Endothelial cell of umbilical vein (primary cell): ENCODE measurements around the gene GPA33. TPM values are rescaled to one million over a fixed set of nuclear protein-coding genes. Genes with fewer than 3 reads are reported as not detected.
"Not testable (repeated sequence)": the region's sequence is repeated elsewhere in the genome, so short reads cannot be mapped to it uniquely, and the experiment has no call there.

Source experiments
- BruUV-seq: library from RNA; stranded (reverse); fragments of 400-500 nt; replicated peaks from 2 replicates; lab custom pipeline; 2021; lab: Mats Ljungman, UMichigan
- CTCF ChIA-PET: fragments of 300-600, 350-600 bp; sonication (Branson Sonifier 250); formaldehyde crosslinking; loops from one replicate; lab custom pipeline; 2021; ENCODE audit warnings: antibody characterized with exemption, inconsistent platforms; lab: Charles Lee
- POLR2A ChIA-PET: fragments of 300-600, 350-600 bp; sonication (Branson Sonifier 250); formaldehyde crosslinking; loops from one replicate; lab custom pipeline; 2021; ENCODE audit warnings: antibody characterized with exemption, inconsistent platforms; lab: Charles Lee
- DNase-seq: peaks from one replicate; pipeline ENCODE4 v3.0.0-alpha.2; 2011; ENCODE audit warnings: low read depth, low spot score
- FAIRE-seq: peaks from 2 replicates; lab custom pipeline; 2011; peaks lifted over from hg19 to GRCh38; lab: Jason Lieb, UNC
- H2AFZ ChIP-seq: 2 replicates; pipeline ENCODE4 v1.6.0; 2012; ENCODE audit warnings: low read depth, low read length, control low read depth, inconsistent platforms
- H3K27ac ChIP-seq: 2 replicates; pipeline ENCODE4 v1.5.1; 2011; ENCODE audit warnings: low read depth, mild to moderate bottlenecking, control low read depth, low read length, moderate library complexity; ENCODE audit not compliant: insufficient read depth
- H3K27me3 ChIP-seq, 2 experiments: 2 replicates each; pipeline versions ENCODE4 v1.6.0 to v1.6.1; 2011; ENCODE audit warnings: low read length in 2 of 2, mixed read lengths in 1 of 2; ENCODE audit not compliant: control insufficient read depth in 2 of 2, insufficient read depth in 2 of 2
- H3K36me3 ChIP-seq, 2 experiments: 2 replicates in 1 of 2; 3 replicates in 1 of 2; pipeline ENCODE4 v1.5.1; 2011; ENCODE audit warnings: low read length in 2 of 2, mild to moderate bottlenecking in 1 of 2, moderate library complexity in 1 of 2; ENCODE audit not compliant: control insufficient read depth in 2 of 2, insufficient read depth in 2 of 2; ENCODE audit errors: extremely low read depth in 1 of 2
- H3K4me1 ChIP-seq: 3 replicates; pipeline ENCODE4 v1.5.1; 2011; ENCODE audit warnings: mild to moderate bottlenecking, low read length; ENCODE audit not compliant: control insufficient read depth, insufficient read depth; ENCODE audit errors: extremely low read depth
- H3K4me2 ChIP-seq: 2 replicates; pipeline ENCODE4 v1.6.1; 2011; ENCODE audit warnings: low read length, control low read depth, mixed read lengths; ENCODE audit not compliant: insufficient read depth
- H3K4me3 ChIP-seq, 3 experiments: fragments of 200-600 bp in 1 of 3; sonication (generic), shearing (Covaris generic) in 1 of 3; replicated peaks in 1 of 3; 2 replicates each; pipeline ENCODE4 v1.5.1; 2011 to 2016; ENCODE audit warnings: control low read depth in 3 of 3, low read length in 3 of 3, mild to moderate bottlenecking in 2 of 3, inconsistent platforms in 1 of 3, low read depth in 1 of 3, moderate library complexity in 1 of 3; ENCODE audit not compliant: insufficient read depth in 1 of 3
- H3K79me2 ChIP-seq: 2 replicates; pipeline ENCODE4 v1.6.0; 2012; ENCODE audit warnings: low read length, inconsistent platforms; ENCODE audit not compliant: control insufficient read depth, insufficient read depth
- H3K9ac ChIP-seq: replicated peaks from 2 replicates; pipeline ENCODE3; 2011; ENCODE audit warnings: low read length, control low read depth; ENCODE audit not compliant: insufficient read depth; ENCODE audit errors: extremely low read depth
- H3K9me1 ChIP-seq: replicated peaks from 3 replicates; pipeline ENCODE4 v1.6.0; 2011; ENCODE audit warnings: mild to moderate bottlenecking, low read length; ENCODE audit not compliant: control insufficient read depth, insufficient read depth; ENCODE audit errors: extremely low read depth
- H3K9me3 ChIP-seq: replicated peaks from 2 replicates; pipeline ENCODE4 v1.5.1; 2012; ENCODE audit warnings: low read length, inconsistent platforms; ENCODE audit not compliant: control insufficient read depth, insufficient read depth
- H4K20me1 ChIP-seq: replicated peaks from 2 replicates; pipeline ENCODE3; 2011; ENCODE audit warnings: mild to moderate bottlenecking, low read length; ENCODE audit not compliant: control insufficient read depth, insufficient read depth; ENCODE audit errors: extremely low read depth
- CTCF ChIP-seq, 2 donors: IDR thresholded peaks; 1 replicate in 1 of 2; 2 replicates in 1 of 2; pipeline ENCODE4 v1.5.1; 2011; ENCODE audit warnings: low read length in 2 of 2, mild to moderate bottlenecking in 2 of 2, moderate library complexity in 2 of 2, control low read depth in 1 of 2, inconsistent platforms in 1 of 2, low read depth in 1 of 2; ENCODE audit not compliant: insufficient read depth in 1 of 2; ENCODE audit errors: extremely low read depth in 1 of 2
- EZH2 ChIP-seq: IDR thresholded peaks from 2 replicates; pipeline ENCODE4 v1.6.1; 2012; ENCODE audit warnings: borderline replicate concordance, low read depth, mild to moderate bottlenecking, moderate library complexity, low read length, inconsistent platforms; ENCODE audit not compliant: severe bottlenecking
- FOS ChIP-seq: IDR thresholded peaks from 2 replicates; pipeline ENCODE4 v1.6.1; 2011; ENCODE audit warnings: mild to moderate bottlenecking, low read length, moderate library complexity, borderline replicate concordance; ENCODE audit not compliant: insufficient read depth
- GATA2 ChIP-seq: IDR thresholded peaks from 2 replicates; pipeline ENCODE4 v1.7.0; 2011; ENCODE audit warnings: low read depth, mild to moderate bottlenecking, moderate library complexity, mixed read lengths, low read length; ENCODE audit not compliant: insufficient read length, insufficient read depth
- JUN ChIP-seq: IDR thresholded peaks from 2 replicates; pipeline ENCODE4 v1.6.1; 2011; ENCODE audit warnings: borderline replicate concordance, low read depth; ENCODE audit not compliant: insufficient read length, insufficient read depth
- MAX ChIP-seq: IDR thresholded peaks from 2 replicates; pipeline ENCODE4 v1.6.1; 2011; ENCODE audit not compliant: insufficient read depth, insufficient read length
- MYC ChIP-seq: IDR thresholded peaks from one replicate; pipeline ENCODE4 v1.6.1; 2011; ENCODE audit warnings: mild to moderate bottlenecking, low read depth, low read length
- POLR2A ChIP-seq: IDR thresholded peaks from 2 replicates; pipeline ENCODE4 v1.6.1; 2012; ENCODE audit warnings: low read depth, mild to moderate bottlenecking, control low read depth, low read length
- POLR2AphosphoS5 ChIP-seq: IDR thresholded peaks from 2 replicates; pipeline ENCODE4 v1.6.1; 2012; ENCODE audit warnings: low read depth, mild to moderate bottlenecking, control low read depth, low read length, moderate library complexity; ENCODE audit not compliant: insufficient read depth
- dilution Hi-C: fragments of 300-500 bp; cut with MboI; formaldehyde crosslinking; loops from one replicate; pipeline ENCODE4 v1.15.0; 2019; ENCODE audit warnings: low sequenced_read_pairs; ENCODE audit not compliant: extremely low pct_ligation_motif_present
- intact Hi-C: fragments of 100-400 bp; cut with micrococcal nuclease; formaldehyde crosslinking; loops from one replicate; pipeline ENCODE4 v1.10.0; 2022
- polyA plus RNA-seq, 4 experiments: library from polyadenylated mRNA; depleted of rRNA in 3 of 4; stranded (reverse) in 3 of 4; unstranded in 1 of 4; fragments of >200 nt; gene quantifications; 2 replicates each; pipeline versions ENCODE4 v1.2.1 to v1.2.3, GENCODE V29; 2011 to 2012; ENCODE audit warnings: missing spikeins in 1 of 4
- total RNA-seq: library from RNA; stranded (reverse); gene quantifications from 2 replicates; pipeline ENCODE4 v1.2.3, GENCODE V29; 2021

GPA33 gene
- total and polyA plus RNA-seq, 2 donors (not counting 3 experiments of a cell fraction or from before 2014, with no cell fraction given) = not detected

- H3K27me3 ChIP-seq, H2AFZ ChIP-seq, POLR2A ChIA-PET, FAIRE-seq, intact Hi-C loops, CTCF ChIA-PET, H3K9ac ChIP-seq, H3K9me3 ChIP-seq, H4K20me1 ChIP-seq, H3K79me2 ChIP-seq, H3K27ac ChIP-seq, H3K9me1 ChIP-seq, dilution Hi-C loops, H3K36me3 ChIP-seq, BruUV-seq, H3K4me3 ChIP-seq, H3K4me1 ChIP-seq, DNase-seq, H3K4me2 ChIP-seq: not testable (repeated sequence)
Observed at GRCh38 chr1:167029553-167029952, 60.6 kb downstream of the GPA33 start.

- H2AFZ ChIP-seq = no peak overlapping the region
- dilution Hi-C loops = no loop called here
- H4K20me1 ChIP-seq = no peaks in the 10 kb centered on the region
- ChIA-PET POLR2A (no interaction called here), CTCF (interaction anchor here (0.8 kb wide), 1 partner anchor 112 kb away, joined by 3 read pairs; no protein-coding TSS in a partner anchor)
- no peak overlapping the region for H3K9ac ChIP-seq
- H3K79me2 ChIP-seq = no peaks in the 10 kb centered on the region
- FAIRE-seq (no peak), DNase-seq (no peak)
- BruUV-seq = no TSS peak
- intact Hi-C loops = no loop called here
- H3K27me3 ChIP-seq = no peaks in the 10 kb centered on the region
- TF ChIP-seq POLR2AphosphoS5 (no peak), CTCF (IDR thresholded peaks at IDR 0.05; ENCODE audit: extremely low read depth in 1 of 2, insufficient read depth in 1 of 2, low read depth in 1 of 2, low read length in 2 of 2) (no peak), EZH2 (no peak), GATA2 (no peak), FOS (no peak), MYC (no peak), MAX (no peak), POLR2A (no peak), JUN (no peak)
- no peak overlapping the region for H3K4me3 ChIP-seq
- H3K36me3 ChIP-seq = no peaks in the 10 kb centered on the region
- no peaks in the 10 kb centered on the region for H3K4me1 ChIP-seq
- no peaks in the 10 kb centered on the region for H3K9me3 ChIP-seq
- no peak overlapping the region for H3K27ac ChIP-seq
- no peaks in the 10 kb centered on the region for H3K9me1 ChIP-seq
- no peak overlapping the region for H3K4me2 ChIP-seq
Observed at GRCh38 chr1:167022384-167022783, 67.8 kb downstream of the GPA33 start.
